Activated CD4-positive, CD25-positive, alpha-beta regulatory T cell treated with anti-CD3 and anti-CD28 coated beads, Interleukin-2, amount 50 U/mL, for 16 hours (primary cell): ENCODE measurements around the gene CDC14B.

ENCODE experiments used
- DNase-seq: peaks from one replicate; pipeline ENCODE4 v3.0.0-alpha.2; 2020; ENCODE audit warnings: low read depth, low spot score

The CDC14B gene

GRCh38 chr9:96502539-96503373, 116.9 kb downstream of the CDC14B start:
- no peak for DNase-seq

- DNase-seq = no peak
Measured at GRCh38 chr9:96501633-96502538, 117.8 kb downstream of the CDC14B start.

DNA sequence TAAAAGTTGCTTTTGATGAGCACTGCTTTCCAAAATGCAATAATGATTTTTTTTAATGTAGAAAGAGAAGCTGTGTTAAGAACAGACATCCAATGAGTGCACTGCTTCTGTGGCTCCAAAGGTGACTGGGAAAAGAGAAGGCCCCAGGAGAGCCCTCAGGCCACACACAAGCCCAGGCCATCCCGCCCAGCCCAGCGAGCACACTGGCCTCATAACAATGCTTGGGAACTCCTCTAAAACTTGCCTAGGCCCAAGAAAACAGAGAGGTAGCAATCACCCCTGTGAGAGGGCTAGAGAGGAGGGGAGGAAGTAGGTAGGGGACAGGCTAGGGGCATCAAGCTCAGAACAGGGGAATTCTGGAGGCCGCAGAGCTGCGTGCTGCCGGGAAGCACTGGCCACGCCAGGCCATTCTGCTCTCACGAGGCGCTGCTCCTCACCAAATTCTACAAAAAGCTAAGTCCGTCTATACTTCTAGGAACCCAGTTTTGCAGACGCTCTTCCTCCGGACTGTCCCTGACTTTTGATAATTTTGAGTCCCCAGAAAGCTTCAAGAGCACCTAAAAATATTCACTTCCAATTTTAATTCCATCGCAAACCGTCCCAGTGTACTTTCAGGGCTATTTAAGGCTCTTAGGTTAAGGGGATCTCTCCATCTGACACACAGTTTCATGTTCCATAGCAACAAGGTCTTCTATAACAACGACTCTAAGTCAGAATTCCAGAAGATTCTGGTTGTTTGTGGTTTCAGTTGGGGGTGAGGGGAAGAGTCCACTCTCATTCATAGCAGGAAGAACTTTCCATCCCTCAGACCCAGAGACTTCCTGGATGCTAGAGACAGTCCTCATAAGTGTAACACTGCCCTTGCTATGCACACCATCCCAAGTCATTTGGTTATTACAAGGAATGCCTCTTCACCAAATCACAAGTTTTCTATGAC, 118.7 kb downstream of the CDC14B start:
- DNase-seq = no peak

GRCh38 chr9:96499257-96499656, 120.4 kb downstream of the CDC14B start:
- no peak for DNase-seq

DNA sequence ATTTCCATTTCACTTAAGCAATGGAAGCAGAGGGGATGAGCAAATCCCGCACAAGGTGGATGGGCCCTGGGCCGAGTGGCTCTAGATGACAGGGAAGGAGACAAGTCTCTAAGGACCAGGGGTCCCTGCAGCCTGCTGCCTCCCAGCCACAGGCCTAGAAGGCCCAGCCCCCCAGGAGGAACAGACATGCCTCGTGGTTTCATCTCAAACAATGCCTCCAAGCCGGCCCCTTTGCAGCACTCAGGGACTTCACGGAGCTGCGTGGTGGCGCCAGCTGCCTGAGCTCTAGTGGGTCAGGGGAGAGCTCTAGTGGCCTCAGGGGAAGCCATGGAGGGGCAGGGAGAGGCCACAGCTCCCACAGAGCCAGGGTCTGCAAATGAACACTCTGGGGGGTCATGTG, 120.8 kb downstream of the CDC14B start:
- DNase-seq = no peak

- DNase-seq = no peak
Measured at GRCh38 chr9:96497117-96497399, 122.6 kb downstream of the CDC14B start.

DNA sequence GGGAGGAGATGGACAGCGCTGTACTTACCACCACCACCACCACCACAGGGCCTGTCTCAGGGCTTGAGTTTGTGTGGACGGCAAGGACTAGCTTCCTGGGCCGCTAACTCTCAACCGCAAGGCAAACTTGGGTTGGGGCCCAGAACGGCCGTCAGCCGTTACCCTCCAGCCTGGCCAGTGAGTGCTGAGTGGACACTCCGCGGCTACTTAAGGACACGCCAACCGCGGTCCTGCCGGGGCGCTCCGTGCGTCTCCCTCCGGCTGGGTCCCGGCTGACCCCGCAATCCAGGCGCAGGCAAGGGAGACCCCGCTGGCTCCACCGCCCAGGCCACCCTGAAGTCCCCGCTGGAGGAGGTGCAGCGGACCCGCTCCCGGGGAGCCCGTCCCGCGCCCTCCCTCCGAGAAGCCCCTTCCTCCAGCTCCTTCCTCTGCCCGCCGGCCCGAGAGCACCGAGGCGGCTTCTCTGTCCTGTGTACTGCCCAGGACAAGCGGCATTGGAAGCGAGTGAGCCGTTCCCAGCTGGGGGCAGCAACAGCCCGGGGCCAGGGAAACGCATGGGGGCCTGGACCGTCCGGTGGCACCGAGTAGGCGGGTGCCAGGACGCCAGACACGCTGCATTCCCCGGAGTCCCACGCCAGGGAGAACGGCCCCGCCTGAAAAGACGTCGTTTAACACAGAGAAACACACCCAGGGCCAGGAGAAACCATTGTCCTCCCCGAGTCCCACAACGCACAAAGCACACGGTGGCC, 123.1 kb downstream of the CDC14B start:
- DNase-seq = no peak

DNA sequence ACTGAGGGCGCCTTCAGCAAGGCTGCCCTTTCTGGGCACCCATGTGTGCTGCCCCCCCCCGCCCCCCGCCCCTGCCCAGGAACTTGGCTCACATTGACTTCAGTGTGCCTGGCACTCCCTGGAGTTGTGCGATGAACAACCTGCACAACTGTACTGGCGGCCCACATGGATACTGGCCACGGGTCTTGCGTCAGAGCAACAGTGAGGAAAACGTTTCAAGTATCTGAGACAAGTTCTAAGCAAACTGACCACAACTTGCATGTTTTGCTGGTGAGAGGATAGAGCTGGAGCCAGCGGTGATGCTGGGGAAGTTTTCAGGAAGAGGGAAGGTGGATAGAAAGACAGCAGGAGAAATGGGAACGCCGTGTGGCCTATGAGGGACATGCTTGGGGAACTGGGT, 124.3 kb downstream of the CDC14B start:
- no peak for DNase-seq

GRCh38 chr9:96494215-96494800, 125.3 kb downstream of the CDC14B start:
- no peak for DNase-seq

DNA sequence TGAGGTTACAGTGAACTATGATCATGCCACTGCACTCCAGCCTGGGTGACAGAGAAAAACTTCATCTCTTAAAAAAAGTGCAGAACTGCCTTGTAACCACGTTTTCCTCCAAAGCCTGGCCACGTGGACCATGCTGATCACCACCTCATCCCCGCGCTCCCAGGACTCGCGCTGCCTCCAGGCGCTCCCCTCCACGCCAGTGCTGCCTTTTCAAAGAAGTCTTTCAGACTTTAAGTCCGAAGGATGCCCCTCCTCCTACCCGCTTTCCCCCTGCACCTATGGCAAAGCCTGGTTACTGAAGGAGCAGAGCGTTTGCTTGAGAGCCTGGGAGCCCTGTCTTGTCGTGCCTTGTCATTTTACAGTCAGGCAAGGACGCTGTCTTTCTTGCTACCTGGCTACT, 125.9 kb downstream of the CDC14B start:
- no peak for DNase-seq

GRCh38 chr9:96492993-96493531, 126.6 kb downstream of the CDC14B start:
- DNase-seq = no peak

DNA sequence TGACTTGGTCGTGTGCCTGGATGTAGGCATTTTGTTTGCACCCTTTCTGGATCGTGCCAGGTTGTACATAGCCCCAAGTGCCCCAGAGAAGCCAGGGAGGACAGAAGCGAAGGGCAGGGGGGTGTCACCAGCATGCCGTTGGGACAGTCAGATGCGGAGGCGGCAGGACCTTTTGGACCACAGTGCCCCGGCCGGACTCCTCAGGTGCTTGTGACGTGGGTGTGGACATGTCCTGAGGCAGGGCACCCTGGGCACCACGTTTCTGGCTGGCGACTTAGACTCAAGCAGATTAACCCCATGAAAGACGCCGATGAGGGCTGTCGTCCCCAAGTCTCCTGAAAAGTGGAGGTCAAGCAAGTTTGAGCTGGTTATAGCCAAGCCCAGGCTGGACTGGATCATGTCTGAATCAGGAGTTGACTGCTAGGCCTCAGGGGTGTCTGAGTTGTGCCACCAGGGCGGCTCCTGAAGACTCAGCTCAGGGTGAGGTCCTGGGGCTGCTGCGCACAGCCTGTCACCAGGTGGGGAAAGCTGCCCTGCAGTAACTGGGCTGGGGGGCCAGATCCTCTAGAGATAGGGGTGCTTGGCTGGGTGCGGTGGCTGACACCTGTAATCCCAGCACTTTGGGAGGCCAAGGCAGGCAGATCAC, 127.6 kb downstream of the CDC14B start:
- no peak for DNase-seq

GRCh38 chr9:96491079-96491879, 128.4 kb downstream of the CDC14B start:
- DNase-seq = no peak

DNA sequence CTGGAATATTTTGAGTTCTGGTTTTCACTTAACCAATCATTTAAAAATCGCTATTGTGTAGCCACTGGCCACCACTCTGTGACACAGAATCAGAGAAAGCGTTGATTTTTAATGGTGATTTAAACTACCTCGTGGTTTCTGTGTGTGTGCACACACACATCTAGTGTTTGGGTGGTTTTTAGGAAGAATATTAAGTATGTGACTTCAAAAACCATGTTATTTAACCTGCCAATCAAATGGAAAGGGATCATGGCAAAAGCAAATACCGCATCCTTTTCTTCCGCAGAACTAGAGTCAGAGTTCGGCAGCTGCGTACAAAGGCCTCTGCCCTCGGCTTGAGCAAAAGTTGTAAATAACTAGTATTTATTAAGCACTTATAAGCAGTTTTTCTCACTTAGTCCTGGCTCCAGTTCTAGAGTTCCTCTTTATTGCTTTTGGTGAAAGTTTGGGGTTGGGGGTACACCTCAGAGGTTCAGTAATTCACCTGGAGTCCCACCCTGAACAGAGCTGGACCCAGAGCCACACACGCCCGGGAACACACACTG, 129.0 kb downstream of the CDC14B start:
- no peak for DNase-seq

DNA sequence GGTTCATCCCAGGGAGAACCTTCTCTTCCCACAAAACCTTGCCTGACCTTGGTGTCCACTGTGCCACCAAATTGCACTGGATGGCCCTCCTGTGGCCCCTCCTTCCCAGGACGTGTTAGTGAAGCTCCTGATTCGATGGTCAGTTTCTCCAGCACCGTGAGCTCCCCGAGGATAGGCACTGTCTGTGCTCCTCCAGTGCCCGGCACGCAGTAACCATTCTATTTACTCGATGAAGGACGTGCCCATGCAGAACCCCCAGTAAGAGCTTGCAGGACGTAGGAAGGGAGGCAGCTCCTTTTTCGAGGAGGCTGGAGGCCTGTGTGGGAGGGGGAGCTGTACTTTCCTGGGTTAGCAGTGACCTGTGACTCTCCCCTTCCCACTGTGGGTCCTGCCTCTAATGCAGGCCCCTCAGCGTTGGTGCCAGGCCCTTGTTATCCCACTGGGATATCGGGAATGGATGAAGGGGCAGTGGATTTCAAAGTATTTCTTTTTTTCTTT, 130.1 kb downstream of the CDC14B start:
- DNase-seq = no peak

DNA sequence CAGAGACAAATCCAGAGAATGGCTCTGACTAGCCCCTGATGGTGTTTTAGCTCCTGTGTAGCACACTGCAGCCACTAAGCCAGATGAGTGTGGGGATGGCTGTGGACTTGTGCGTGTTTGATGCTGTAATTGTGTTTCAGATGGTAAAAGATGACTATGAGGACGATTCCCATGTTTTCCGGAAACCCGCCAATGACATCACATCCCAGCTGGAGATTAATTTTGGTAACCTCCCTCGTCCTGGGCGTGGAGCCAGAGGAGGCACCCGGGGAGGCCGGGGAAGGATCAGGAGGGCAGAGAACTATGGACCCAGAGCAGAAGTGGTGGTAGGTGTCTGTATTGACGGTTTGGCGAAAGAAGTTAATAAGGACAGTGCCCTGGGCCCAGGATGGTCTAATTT, 131.7 kb downstream of the CDC14B start:
- DNase-seq = no peak

- no peak for DNase-seq
Measured at GRCh38 chr9:96487029-96487396, 132.6 kb downstream of the CDC14B start.

- no peak for DNase-seq
Measured at GRCh38 chr9:96486386-96487028, 133.1 kb downstream of the CDC14B start.
